Measurements from ENCODE around the gene RUNX2.

The RUNX2 gene

GRCh38 chr6:45504947-45505346 is 176.8 kb downstream of the RUNX2 start:
- TF ChIP-seq MAX (IDR thresholded peaks at IDR 0.05) (no peak), FOXM1 (IDR thresholded peaks at IDR 0.05; ENCODE audit: borderline replicate concordance, low read depth) (no peak), TAF1 (IDR thresholded peaks at IDR 0.05; ENCODE audit: low read depth) (no peak), TCF12 (IDR thresholded peaks at IDR 0.05; ENCODE audit: low read depth) (no peak), ZBTB7A (IDR thresholded peaks at IDR 0.05; ENCODE audit: low read depth) (no peak), RAD21 (IDR thresholded peaks at IDR 0.05; ENCODE audit: low read depth) (no peak), EGR1 (IDR thresholded peaks at IDR 0.05) (no peak), TEAD4 (IDR thresholded peaks at IDR 0.05) (no peak), CEBPB (IDR thresholded peaks at IDR 0.05) (no peak)

DNA sequence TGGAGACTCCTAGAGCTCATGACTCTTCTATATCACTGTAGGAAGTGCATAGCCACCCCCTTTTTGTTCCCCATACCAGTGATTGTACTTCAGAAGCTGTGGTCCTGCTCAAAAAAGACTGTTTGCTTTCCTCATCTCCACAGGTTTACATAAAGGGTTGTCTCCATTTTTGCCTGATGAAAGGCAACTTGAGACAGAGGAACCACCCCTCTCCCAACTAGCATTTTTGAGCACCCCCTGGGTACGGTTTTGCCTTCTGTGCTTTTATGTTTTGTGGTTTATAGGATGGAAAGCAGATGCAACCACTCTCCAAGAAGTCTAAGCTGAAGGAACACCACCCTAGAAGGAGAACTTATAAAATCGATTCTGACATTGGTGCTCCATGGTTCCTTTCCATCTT is 177.3 kb downstream of the RUNX2 start:
- TF ChIP-seq, protein P1, sequence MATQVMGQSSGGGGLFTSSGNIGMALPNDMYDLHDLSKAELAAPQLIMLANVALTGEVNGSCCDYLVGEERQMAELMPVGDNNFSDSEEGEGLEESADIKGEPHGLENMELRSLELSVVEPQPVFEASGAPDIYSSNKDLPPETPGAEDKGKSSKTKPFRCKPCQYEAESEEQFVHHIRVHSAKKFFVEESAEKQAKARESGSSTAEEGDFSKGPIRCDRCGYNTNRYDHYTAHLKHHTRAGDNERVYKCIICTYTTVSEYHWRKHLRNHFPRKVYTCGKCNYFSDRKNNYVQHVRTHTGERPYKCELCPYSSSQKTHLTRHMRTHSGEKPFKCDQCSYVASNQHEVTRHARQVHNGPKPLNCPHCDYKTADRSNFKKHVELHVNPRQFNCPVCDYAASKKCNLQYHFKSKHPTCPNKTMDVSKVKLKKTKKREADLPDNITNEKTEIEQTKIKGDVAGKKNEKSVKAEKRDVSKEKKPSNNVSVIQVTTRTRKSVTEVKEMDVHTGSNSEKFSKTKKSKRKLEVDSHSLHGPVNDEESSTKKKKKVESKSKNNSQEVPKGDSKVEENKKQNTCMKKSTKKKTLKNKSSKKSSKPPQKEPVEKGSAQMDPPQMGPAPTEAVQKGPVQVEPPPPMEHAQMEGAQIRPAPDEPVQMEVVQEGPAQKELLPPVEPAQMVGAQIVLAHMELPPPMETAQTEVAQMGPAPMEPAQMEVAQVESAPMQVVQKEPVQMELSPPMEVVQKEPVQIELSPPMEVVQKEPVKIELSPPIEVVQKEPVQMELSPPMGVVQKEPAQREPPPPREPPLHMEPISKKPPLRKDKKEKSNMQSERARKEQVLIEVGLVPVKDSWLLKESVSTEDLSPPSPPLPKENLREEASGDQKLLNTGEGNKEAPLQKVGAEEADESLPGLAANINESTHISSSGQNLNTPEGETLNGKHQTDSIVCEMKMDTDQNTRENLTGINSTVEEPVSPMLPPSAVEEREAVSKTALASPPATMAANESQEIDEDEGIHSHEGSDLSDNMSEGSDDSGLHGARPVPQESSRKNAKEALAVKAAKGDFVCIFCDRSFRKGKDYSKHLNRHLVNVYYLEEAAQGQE (IDR thresholded peaks at IDR 0.05; ENCODE audit: low read depth), result no peak
- TF ChIP-seq FOXM1 (IDR thresholded peaks at IDR 0.05; ENCODE audit: borderline replicate concordance, low read depth), result no peak
- no peak for TF ChIP-seq EGR1 (IDR thresholded peaks at IDR 0.05)
- TF ChIP-seq MAX (IDR thresholded peaks at IDR 0.05), result no peak
- TF ChIP-seq ZBTB7A (IDR thresholded peaks at IDR 0.05; ENCODE audit: low read depth), result no peak
- no peak for TF ChIP-seq TCF12 (IDR thresholded peaks at IDR 0.05; ENCODE audit: low read depth)
- no peak for TF ChIP-seq NFIC (IDR thresholded peaks at IDR 0.05)
- TF ChIP-seq, protein P2, sequence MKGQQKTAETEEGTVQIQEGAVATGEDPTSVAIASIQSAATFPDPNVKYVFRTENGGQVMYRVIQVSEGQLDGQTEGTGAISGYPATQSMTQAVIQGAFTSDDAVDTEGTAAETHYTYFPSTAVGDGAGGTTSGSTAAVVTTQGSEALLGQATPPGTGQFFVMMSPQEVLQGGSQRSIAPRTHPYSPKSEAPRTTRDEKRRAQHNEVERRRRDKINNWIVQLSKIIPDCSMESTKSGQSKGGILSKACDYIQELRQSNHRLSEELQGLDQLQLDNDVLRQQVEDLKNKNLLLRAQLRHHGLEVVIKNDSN (IDR thresholded peaks at IDR 0.05), result no peak
- no peak for TF ChIP-seq EP300 (IDR thresholded peaks at IDR 0.05; ENCODE audit: borderline replicate concordance)
- TF ChIP-seq CEBPB (IDR thresholded peaks at IDR 0.05), result no peak
- TF ChIP-seq TAF1 (IDR thresholded peaks at IDR 0.05; ENCODE audit: low read depth), result no peak
- TF ChIP-seq YY1 (IDR thresholded peaks at IDR 0.05; ENCODE audit: low read depth), result no peak
- TF ChIP-seq RAD21 (IDR thresholded peaks at IDR 0.05; ENCODE audit: low read depth), result no peak

DNA sequence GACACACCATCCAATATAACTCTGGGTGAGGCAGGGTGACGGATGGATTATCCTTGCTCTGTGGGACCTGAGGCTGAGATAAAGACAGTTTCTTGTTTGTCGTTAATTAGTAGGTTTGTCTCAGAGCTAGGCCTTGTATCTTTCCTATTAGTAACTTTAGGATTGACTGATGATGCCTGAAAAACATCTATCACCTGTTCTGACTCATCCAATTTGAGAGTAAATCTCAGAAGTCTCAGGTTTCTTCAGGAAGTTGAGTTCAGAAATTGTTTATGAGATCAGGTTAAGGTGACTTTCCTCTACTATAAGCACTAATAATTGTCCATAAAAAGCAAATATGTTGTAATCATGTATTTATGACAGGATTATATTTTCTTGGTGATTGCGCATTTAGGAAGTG is 179.1 kb downstream of the RUNX2 start:
- TF ChIP-seq NFIC (IDR thresholded peaks at IDR 0.05) (no peak), CEBPB (IDR thresholded peaks at IDR 0.05) (no peak), RAD21 (IDR thresholded peaks at IDR 0.05; ENCODE audit: low read depth) (no peak), YY1 (IDR thresholded peaks at IDR 0.05; ENCODE audit: low read depth) (no peak), TEAD4 (IDR thresholded peaks at IDR 0.05) (no peak)

GRCh38 chr6:45509426-45509825 is 181.3 kb downstream of the RUNX2 start:
- TF ChIP-seq YY1 (IDR thresholded peaks at IDR 0.05; ENCODE audit: low read depth), result no peak

- TF ChIP-seq ZBTB7A (IDR thresholded peaks at IDR 0.05; ENCODE audit: low read depth) (no peak), RAD21 (IDR thresholded peaks at IDR 0.05; ENCODE audit: low read depth) (no peak), TCF12 (IDR thresholded peaks at IDR 0.05; ENCODE audit: low read depth) (no peak), MAX (IDR thresholded peaks at IDR 0.05) (no peak)
Observed at GRCh38 chr6:45512717-45513116, 184.6 kb downstream of the RUNX2 start.

DNA sequence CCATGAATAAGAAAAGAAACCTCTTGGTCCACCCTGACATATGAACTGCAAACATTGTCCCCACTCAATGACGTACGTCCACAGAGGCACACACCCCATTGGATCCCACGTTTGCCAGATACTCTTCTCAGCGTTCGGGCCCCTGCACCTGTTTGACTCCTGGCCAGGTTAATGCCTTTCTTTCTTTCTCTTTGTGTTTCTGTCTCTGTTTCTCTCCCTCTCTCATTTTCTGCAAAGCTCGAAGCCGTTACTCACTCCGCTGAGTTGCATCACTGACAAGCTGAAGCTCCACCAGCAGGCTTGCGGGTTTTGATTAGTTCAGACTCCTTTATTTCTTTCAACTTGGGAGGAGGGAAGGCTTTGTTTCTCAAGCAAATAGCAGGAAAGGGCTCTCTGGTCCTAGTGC is 185.1 kb downstream of the RUNX2 start:
- no peak for TF ChIP-seq CEBPB (IDR thresholded peaks at IDR 0.05)
- no peak for TF ChIP-seq EGR1 (IDR thresholded peaks at IDR 0.05)
- TF ChIP-seq YY1 (IDR thresholded peaks at IDR 0.05; ENCODE audit: low read depth), result no peak
- TF ChIP-seq FOXM1 (IDR thresholded peaks at IDR 0.05; ENCODE audit: borderline replicate concordance, low read depth), result no peak

- no peak for TF ChIP-seq ZBTB7A (IDR thresholded peaks at IDR 0.05; ENCODE audit: low read depth)
- TF ChIP-seq NFIC (IDR thresholded peaks at IDR 0.05), result no peak
Observed at GRCh38 chr6:45513843-45514242, 185.7 kb downstream of the RUNX2 start.

DNA sequence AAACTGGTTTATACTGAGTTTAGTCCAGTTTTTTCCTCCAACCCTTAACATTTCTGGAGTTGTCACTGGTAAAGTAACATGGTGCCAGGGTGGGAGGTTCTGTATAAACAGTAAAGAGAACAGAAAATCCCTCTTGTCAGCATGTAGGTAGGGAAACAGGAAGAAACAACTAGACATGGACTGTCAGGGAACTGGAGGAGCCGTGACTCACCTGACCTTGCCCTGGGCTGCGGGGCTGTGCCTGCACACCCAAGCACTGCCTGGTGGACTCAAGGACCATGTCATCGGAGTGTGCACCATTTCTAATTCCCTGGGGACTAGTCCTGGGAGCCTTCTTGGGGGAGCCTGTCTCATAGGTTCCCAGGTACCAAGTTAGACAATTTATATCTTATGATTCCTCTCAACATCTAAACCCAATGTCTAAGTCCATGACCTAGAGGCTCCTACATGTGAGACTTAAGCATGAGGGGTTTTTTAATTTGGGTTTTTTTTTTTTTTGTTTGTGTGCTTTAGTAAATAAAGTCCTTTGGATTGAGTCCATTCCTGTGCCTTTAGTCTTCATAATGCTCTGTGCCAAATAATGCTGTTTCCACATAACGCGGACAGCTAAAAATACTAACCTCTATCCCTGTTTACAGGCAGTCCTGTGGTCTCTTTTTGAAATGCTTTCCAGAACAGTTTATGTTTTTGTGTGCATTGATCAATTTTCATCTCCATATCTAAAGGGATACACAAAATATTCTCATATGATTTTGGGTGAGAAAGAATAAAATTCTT is 186.5 kb downstream of the RUNX2 start:
- TF ChIP-seq EGR1 (IDR thresholded peaks at IDR 0.05) (no peak), ZBTB7A (IDR thresholded peaks at IDR 0.05; ENCODE audit: low read depth) (no peak), CEBPB (IDR thresholded peaks at IDR 0.05) (no peak), NFIC (IDR thresholded peaks at IDR 0.05) (no peak), CREB1 (IDR thresholded peaks at IDR 0.05; ENCODE audit: low read depth) (no peak), RAD21 (IDR thresholded peaks at IDR 0.05; ENCODE audit: low read depth) (no peak), EP300 (IDR thresholded peaks at IDR 0.05; ENCODE audit: borderline replicate concordance) (no peak), YY1 (IDR thresholded peaks at IDR 0.05; ENCODE audit: low read depth) (no peak), TCF12 (IDR thresholded peaks at IDR 0.05; ENCODE audit: low read depth) (no peak), TAF1 (IDR thresholded peaks at IDR 0.05; ENCODE audit: low read depth) (no peak)
- TF ChIP-seq, protein P1 (IDR thresholded peaks at IDR 0.05; ENCODE audit: low read depth), result no peak
- TF ChIP-seq, protein P2 (IDR thresholded peaks at IDR 0.05), result no peak
